Osteoblast (primary cell): ENCODE data around the gene HSD11B2. TPM values are rescaled to one million over a fixed set of nuclear protein-coding genes. Genes with fewer than 3 reads are reported as not detected.
A peak's percentile ranks its signal among the peaks of the same experiment; 100 is the strongest.

ENCODE experiments used
- DNase-seq: peaks from one replicate; pipeline ENCODE4 v3.0.0; 2011; ENCODE audit warnings: low spot score, mixed read lengths; ENCODE audit not compliant: insufficient read length; ENCODE audit errors: missing footprints
- H2AFZ ChIP-seq: 2 replicates; pipeline ENCODE4 v1.6.0; 2011; ENCODE audit warnings: mild to moderate bottlenecking, low read length
- H3K27ac ChIP-seq: 2 replicates; pipeline ENCODE4 v1.5.1; 2011; ENCODE audit warnings: mild to moderate bottlenecking, low read depth, low read length, moderate library complexity
- H3K27me3 ChIP-seq: 2 replicates; pipeline ENCODE4 v1.6.0; 2012; ENCODE audit warnings: mild to moderate bottlenecking, control low read depth, inconsistent platforms, low read length, moderate library complexity; ENCODE audit not compliant: insufficient read depth
- H3K36me3 ChIP-seq: 2 replicates; pipeline ENCODE4 v1.5.1; 2011; ENCODE audit warnings: mild to moderate bottlenecking, low read length, control low read depth, moderate library complexity; ENCODE audit not compliant: insufficient read depth
- H3K4me1 ChIP-seq: 2 replicates; pipeline ENCODE4 v1.5.1; 2011; ENCODE audit warnings: mild to moderate bottlenecking, low read length, control low read depth, moderate library complexity; ENCODE audit not compliant: insufficient read depth
- H3K4me2 ChIP-seq: 2 replicates; pipeline ENCODE4 v1.6.0; 2011; ENCODE audit warnings: mild to moderate bottlenecking, low read length; ENCODE audit not compliant: insufficient read depth
- H3K4me3 ChIP-seq: fragments of 200-600 bp; sonication (generic); 3 replicates; pipeline ENCODE4 v1.5.1; 2012; ENCODE audit warnings: mild to moderate bottlenecking, low read length, inconsistent platforms; ENCODE audit not compliant: insufficient read depth
- H3K79me2 ChIP-seq: 2 replicates; pipeline ENCODE4 v1.6.0; 2012; ENCODE audit warnings: mild to moderate bottlenecking, low read length, control low read depth, inconsistent platforms; ENCODE audit not compliant: insufficient read depth
- H3K9me3 ChIP-seq: 2 replicates; pipeline ENCODE4 v1.5.1; 2011; ENCODE audit warnings: low read depth, low read length, control low read depth
- H4K20me1 ChIP-seq: 2 replicates; pipeline ENCODE4 v1.6.0; 2012; ENCODE audit warnings: mild to moderate bottlenecking, low read length, control low read depth; ENCODE audit not compliant: insufficient read depth
- total RNA-seq: library from RNA; depleted of rRNA; stranded (reverse); fragments of >200 nt; gene quantifications from 2 replicates; pipeline ENCODE4 v1.2.3, GENCODE V29; 2012
- TF ChIP-seq, protein P1 (sequence below): IDR thresholded peaks from 2 replicates; pipeline ENCODE4 v1.5.1; 2011; ENCODE audit warnings: mild to moderate bottlenecking, low read depth, low read length, moderate library complexity; ENCODE audit errors: extremely low read depth

Gene HSD11B2
- total RNA-seq, 1 donor = not detected

DNA sequence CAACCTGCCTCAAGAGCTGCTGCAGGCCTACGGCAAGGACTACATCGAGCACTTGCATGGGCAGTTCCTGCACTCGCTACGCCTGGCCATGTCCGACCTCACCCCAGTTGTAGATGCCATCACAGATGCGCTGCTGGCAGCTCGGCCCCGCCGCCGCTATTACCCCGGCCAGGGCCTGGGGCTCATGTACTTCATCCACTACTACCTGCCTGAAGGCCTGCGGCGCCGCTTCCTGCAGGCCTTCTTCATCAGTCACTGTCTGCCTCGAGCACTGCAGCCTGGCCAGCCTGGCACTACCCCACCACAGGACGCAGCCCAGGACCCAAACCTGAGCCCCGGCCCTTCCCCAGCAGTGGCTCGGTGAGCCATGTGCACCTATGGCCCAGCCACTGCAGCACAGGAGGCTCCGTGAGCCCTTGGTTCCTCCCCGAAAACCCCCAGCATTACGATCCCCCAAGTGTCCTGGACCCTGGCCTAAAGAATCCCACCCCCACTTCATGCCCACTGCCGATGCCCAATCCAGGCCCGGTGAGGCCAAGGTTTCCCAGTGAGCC, 5.8 kb downstream of the HSD11B2 start:
- H3K79me2 ChIP-seq = peaks cover under 1% of the 10 kb centered on the region
- H3K27ac ChIP-seq = no peak overlapping the region
- H2AFZ ChIP-seq = no peak overlapping the region
- no peaks in the 10 kb centered on the region for H3K9me3 ChIP-seq
- H3K4me2 ChIP-seq = no peak overlapping the region
- no peaks in the 10 kb centered on the region for H3K4me1 ChIP-seq
- H3K36me3 ChIP-seq = peaks cover 20% of the 10 kb centered on the region
- peaks cover 12% of the 10 kb centered on the region for H4K20me1 ChIP-seq
- no peak overlapping the region for H3K4me3 ChIP-seq
- DNase-seq = peak; percentile 67
- TF ChIP-seq, protein P1, sequence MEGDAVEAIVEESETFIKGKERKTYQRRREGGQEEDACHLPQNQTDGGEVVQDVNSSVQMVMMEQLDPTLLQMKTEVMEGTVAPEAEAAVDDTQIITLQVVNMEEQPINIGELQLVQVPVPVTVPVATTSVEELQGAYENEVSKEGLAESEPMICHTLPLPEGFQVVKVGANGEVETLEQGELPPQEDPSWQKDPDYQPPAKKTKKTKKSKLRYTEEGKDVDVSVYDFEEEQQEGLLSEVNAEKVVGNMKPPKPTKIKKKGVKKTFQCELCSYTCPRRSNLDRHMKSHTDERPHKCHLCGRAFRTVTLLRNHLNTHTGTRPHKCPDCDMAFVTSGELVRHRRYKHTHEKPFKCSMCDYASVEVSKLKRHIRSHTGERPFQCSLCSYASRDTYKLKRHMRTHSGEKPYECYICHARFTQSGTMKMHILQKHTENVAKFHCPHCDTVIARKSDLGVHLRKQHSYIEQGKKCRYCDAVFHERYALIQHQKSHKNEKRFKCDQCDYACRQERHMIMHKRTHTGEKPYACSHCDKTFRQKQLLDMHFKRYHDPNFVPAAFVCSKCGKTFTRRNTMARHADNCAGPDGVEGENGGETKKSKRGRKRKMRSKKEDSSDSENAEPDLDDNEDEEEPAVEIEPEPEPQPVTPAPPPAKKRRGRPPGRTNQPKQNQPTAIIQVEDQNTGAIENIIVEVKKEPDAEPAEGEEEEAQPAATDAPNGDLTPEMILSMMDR = no peak
- no peaks in the 10 kb centered on the region for H3K27me3 ChIP-seq

DNA sequence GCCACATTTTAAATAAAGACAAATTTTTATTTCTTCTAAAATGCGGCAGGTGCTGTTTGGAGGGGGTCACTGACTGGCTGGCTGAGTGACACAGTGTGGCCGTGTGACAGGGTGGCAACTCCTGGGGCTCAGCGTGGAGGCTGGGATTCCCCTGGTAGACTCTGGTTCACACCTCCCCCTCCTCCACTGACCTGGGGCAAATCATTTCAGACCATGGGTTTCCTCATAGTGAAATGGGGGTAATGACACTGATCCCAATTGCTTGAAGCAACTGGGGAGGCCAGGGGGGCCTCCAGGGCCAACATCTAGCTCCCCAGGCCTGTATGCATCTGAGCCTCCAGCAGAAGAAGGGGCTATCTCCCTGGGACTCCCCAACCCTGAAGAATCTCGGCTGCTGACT, 6.6 kb downstream of the HSD11B2 start:
- Histone ChIP-seq H3K27me3 (no peaks in the 10 kb centered on the region), H4K20me1 (peaks cover 14% of the 10 kb centered on the region), H2AFZ (no peak overlapping the region), H3K4me3 (no peak overlapping the region), H3K4me1 (no peaks in the 10 kb centered on the region), H3K27ac (no peak overlapping the region), H3K4me2 (no peak overlapping the region), H3K79me2 (peaks cover 6% of the 10 kb centered on the region), H3K36me3 (peaks cover 20% of the 10 kb centered on the region), H3K9me3 (no peaks in the 10 kb centered on the region)
- TF ChIP-seq, protein P1 = no peak
- DNase-seq = no peak

DNA sequence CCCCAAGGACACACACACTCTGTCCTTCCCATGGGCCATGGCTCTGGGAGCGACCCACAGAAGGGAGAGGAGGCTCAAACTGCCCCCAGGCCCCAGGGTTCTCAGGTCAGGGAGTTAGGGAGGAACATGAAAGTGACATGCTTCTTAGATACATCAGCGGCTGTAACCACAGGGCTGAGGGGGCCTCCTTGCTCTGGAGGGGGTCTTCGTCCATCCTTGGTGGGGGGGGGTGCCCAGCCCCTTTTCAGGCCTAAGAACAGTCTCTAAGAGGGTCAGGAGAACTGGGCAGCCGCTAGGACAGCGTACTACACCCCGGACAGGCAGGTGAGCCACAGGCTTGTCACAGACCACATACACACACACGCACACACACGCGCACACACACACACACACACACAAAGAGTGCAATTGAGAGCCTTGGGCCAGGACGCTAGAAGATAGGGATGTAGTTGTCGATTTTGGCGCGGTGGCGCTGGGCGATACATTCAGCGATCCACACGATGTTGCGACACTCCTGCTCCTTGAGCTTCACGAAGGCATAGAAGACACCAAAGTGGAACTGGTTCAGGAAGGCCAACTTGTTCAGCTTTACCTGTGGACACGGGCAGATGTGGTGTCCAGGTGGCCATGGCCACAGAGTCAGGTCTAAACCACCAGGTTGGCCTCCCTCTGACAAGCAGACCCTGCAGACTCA, 7.3 kb downstream of the HSD11B2 start:
- Histone ChIP-seq H3K27ac (no peak overlapping the region), H3K4me3 (no peak overlapping the region), H2AFZ (no peak overlapping the region), H3K4me2 (no peak overlapping the region), H3K4me1 (peaks cover 3% of the 10 kb centered on the region), H3K27me3 (no peaks in the 10 kb centered on the region), H3K79me2 (peaks cover 11% of the 10 kb centered on the region), H3K36me3 (peaks cover 20% of the 10 kb centered on the region), H3K9me3 (no peaks in the 10 kb centered on the region), H4K20me1 (peaks cover 20% of the 10 kb centered on the region)
- TF ChIP-seq, protein P1 = no peak
- peak; percentile 84 for DNase-seq

DNA sequence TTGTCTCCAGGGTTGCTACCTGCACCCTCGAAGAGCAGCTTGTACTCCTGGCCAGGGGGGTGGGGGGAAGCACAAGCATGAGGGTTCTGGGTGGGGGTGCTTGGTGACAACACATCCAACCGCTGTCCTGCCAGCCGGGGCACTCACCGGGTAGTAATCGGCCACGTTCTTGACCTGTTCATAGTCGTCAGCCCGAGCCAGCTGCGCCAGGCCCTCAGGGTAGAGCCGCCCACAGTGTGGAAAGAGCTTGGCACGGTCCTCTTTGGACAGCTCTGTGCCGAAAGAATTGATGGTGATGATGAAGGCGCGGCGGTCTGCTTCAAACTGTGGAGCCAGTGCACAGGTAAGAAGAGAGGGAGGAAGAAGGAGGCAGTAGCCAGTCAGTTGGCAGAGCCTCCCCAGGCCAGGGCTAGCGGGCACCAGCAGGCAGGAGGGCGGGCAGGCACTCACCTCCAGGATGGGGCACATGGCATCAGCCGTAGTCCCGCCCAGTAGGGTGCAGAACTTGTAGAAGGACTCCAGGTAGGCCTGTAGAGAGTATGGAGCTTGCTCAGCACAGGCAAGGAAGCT, 8.0 kb downstream of the HSD11B2 start:
- Histone ChIP-seq H3K4me1 (peaks cover 10% of the 10 kb centered on the region), H4K20me1 (peaks cover 26% of the 10 kb centered on the region), H2AFZ (no peak overlapping the region), H3K36me3 (peaks cover 20% of the 10 kb centered on the region), H3K27ac (no peak overlapping the region), H3K4me3 (no peak overlapping the region), H3K9me3 (no peaks in the 10 kb centered on the region), H3K79me2 (peaks cover 12% of the 10 kb centered on the region), H3K27me3 (no peaks in the 10 kb centered on the region), H3K4me2 (no peak overlapping the region)
- TF ChIP-seq, protein P1 = no peak
- DNase-seq = no peak
